Loucy (cell line): ENCODE measurements around the gene SCNN1A.
A peak's percentile ranks its signal among the peaks of the same experiment; 100 is the strongest.

ENCODE experiments used
- H2AFZ ChIP-seq: fragments of 200-600 bp; sonication (generic); 2 replicates; pipeline ENCODE4 v1.6.0; 2016; ENCODE audit warnings: antibody characterized with exemption, mild to moderate bottlenecking, low read length, moderate library complexity
- H3F3A ChIP-seq: fragments of 200-600 bp; 2 replicates; pipeline ENCODE4 v1.6.0; 2016; ENCODE audit warnings: antibody characterized with exemption, low read depth, mild to moderate bottlenecking
- H3K27me3 ChIP-seq: fragments of 200-600 bp; sonication (generic); 2 replicates; pipeline ENCODE4 v1.6.1; 2014; ENCODE audit warnings: low read length, mild to moderate bottlenecking; ENCODE audit not compliant: insufficient read depth, poor library complexity, severe bottlenecking
- H3K36me3 ChIP-seq: fragments of 200-600 bp; sonication (generic); 2 replicates; pipeline ENCODE4 v1.6.1; 2016; ENCODE audit warnings: low read length; ENCODE audit not compliant: insufficient read depth
- H3K4me1 ChIP-seq: fragments of 200-600 bp; sonication (generic); 2 replicates; pipeline ENCODE4 v1.5.1; 2014; ENCODE audit warnings: low read length, mild to moderate bottlenecking; ENCODE audit not compliant: insufficient read depth, poor library complexity, severe bottlenecking
- H3K4me2 ChIP-seq: fragments of 200-600 bp; sonication (generic); 2 replicates; pipeline ENCODE4 v1.6.0; 2014; ENCODE audit warnings: antibody characterized with exemption, low read length, low read depth, mild to moderate bottlenecking; ENCODE audit not compliant: poor library complexity, severe bottlenecking
- H3K4me3 ChIP-seq: fragments of 200-600 bp; sonication (generic); 2 replicates; pipeline ENCODE4 v1.5.1; 2014; ENCODE audit warnings: low read length, mild to moderate bottlenecking, mixed read lengths; ENCODE audit not compliant: poor library complexity, severe bottlenecking
- H3K79me2 ChIP-seq: fragments of 200-600 bp; sonication (generic); 2 replicates; pipeline ENCODE4 v1.6.1; 2014; ENCODE audit warnings: low read length; ENCODE audit not compliant: insufficient read depth
- H3K9ac ChIP-seq: fragments of 200-600 bp; sonication (generic); 2 replicates; pipeline ENCODE4 v1.6.0; 2014; ENCODE audit warnings: mild to moderate bottlenecking, low read depth, low read length, moderate library complexity; ENCODE audit not compliant: poor library complexity, severe bottlenecking
- H3K9me2 ChIP-seq: fragments of 200-600 bp; sonication (generic); replicated peaks from 2 replicates; pipeline ENCODE4 v1.6.1; 2016; ENCODE audit warnings: low read depth, low read length, mixed read lengths
- H3K9me3 ChIP-seq: fragments of 200-600 bp; sonication (generic); 2 replicates; pipeline ENCODE4 v1.6.1; 2014; ENCODE audit warnings: mild to moderate bottlenecking, antibody characterized with exemption, low read length, low read depth; ENCODE audit not compliant: insufficient read depth
- H4K20me1 ChIP-seq: fragments of 200-600 bp; sonication (generic); 2 replicates; pipeline ENCODE4 v1.6.0; 2014; ENCODE audit warnings: antibody characterized with exemption, low read length, mild to moderate bottlenecking; ENCODE audit not compliant: insufficient read depth, poor library complexity, severe bottlenecking
- EZH2phosphoT487 ChIP-seq: fragments of 200-600 bp; IDR thresholded peaks from 2 replicates; pipeline ENCODE4 v1.6.1; 2018; ENCODE audit warnings: antibody characterized with exemption, mild to moderate bottlenecking, moderate library complexity, borderline replicate concordance
- TF ChIP-seq, protein P1 (sequence below): fragments of 200-600 bp; sonication (generic); conservative IDR thresholded peaks from 2 replicates; pipeline ENCODE4 v1.5.1; 2014; ENCODE audit warnings: mild to moderate bottlenecking, antibody characterized with exemption, low read length

Gene SCNN1A

DNA sequence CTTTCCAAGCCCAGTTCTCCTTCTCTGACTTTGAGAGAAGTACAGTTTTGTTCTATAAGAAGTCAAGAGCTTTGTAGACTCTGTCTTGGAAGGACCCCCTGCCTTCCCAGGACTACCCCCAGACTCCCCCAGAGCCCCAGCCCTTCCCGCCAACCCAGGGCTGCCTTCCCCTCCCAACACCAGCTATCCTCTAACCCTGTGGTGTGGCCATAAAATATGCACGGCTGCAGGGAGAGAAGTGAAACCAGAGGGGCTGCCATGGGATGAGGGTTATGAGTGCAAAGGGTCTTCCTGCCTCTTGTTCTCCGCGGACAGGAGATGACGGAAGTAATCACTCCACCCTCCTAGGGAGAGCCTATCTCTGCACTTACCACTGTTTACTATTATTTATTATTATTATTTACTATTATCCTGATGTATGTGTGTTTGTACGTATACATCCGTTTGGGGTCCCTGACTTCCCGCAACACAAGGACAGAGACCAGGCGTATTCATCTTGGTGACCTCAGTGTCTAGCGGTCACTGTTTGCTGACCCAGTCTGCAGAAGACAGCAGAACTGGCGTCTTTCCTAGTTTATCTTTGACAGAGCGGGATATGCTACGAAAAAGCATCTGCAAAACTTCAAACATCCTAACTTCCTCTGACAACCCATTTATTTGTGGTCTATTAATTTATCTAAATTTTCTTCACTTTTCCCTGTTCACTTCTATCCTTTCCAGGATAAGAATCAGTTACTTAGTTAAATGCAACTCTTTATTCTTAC is 3.5 kb upstream of the SCNN1A start:
- Histone ChIP-seq H3K9me3 (no peaks in the 10 kb centered on the region), H3K9me2 (no peaks in the 10 kb centered on the region), H3K36me3 (no peaks in the 10 kb centered on the region), H3K4me2 (no peak overlapping the region), H3K79me2 (no peaks in the 10 kb centered on the region), H3K4me1 (peaks cover 17% of the 10 kb centered on the region), H3K9ac (no peak overlapping the region), H4K20me1 (no peaks in the 10 kb centered on the region), H3K4me3 (no peak overlapping the region), H2AFZ (no peak overlapping the region), H3K27me3 (no peaks in the 10 kb centered on the region), H3F3A (no peaks in the 10 kb centered on the region)
- TF ChIP-seq, protein P1, sequence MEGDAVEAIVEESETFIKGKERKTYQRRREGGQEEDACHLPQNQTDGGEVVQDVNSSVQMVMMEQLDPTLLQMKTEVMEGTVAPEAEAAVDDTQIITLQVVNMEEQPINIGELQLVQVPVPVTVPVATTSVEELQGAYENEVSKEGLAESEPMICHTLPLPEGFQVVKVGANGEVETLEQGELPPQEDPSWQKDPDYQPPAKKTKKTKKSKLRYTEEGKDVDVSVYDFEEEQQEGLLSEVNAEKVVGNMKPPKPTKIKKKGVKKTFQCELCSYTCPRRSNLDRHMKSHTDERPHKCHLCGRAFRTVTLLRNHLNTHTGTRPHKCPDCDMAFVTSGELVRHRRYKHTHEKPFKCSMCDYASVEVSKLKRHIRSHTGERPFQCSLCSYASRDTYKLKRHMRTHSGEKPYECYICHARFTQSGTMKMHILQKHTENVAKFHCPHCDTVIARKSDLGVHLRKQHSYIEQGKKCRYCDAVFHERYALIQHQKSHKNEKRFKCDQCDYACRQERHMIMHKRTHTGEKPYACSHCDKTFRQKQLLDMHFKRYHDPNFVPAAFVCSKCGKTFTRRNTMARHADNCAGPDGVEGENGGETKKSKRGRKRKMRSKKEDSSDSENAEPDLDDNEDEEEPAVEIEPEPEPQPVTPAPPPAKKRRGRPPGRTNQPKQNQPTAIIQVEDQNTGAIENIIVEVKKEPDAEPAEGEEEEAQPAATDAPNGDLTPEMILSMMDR, result no peak
- TF ChIP-seq EZH2phosphoT487, result no peak

DNA sequence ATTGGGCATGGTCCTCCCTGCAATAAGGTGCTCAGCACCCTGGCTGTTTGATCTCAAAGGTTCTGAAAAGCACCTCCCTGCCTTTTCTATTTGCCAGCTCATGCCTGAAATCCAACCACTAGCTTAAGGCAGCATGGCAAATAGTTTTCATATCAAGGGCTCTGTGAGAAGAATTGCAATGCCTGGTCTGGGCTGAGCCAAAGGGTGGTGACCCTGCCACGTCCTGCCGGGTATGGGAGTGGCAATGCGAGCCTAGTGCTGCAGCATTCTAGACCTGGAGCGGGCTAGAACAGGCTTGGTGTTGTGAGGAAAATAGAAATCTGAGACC is 2.3 kb upstream of the SCNN1A start:
- Histone ChIP-seq H4K20me1 (no peaks in the 10 kb centered on the region), H3K9me3 (no peaks in the 10 kb centered on the region), H3K9ac (no peak overlapping the region), H3K4me2 (no peak overlapping the region), H3K36me3 (no peaks in the 10 kb centered on the region), H3K4me3 (no peak overlapping the region), H3K9me2 (no peaks in the 10 kb centered on the region), H3K79me2 (no peaks in the 10 kb centered on the region), H2AFZ (no peak overlapping the region), H3K4me1 (peaks cover 26% of the 10 kb centered on the region), H3K27me3 (no peaks in the 10 kb centered on the region), H3F3A (no peaks in the 10 kb centered on the region)
- TF ChIP-seq, protein P1, result no peak
- TF ChIP-seq EZH2phosphoT487, result no peak

DNA sequence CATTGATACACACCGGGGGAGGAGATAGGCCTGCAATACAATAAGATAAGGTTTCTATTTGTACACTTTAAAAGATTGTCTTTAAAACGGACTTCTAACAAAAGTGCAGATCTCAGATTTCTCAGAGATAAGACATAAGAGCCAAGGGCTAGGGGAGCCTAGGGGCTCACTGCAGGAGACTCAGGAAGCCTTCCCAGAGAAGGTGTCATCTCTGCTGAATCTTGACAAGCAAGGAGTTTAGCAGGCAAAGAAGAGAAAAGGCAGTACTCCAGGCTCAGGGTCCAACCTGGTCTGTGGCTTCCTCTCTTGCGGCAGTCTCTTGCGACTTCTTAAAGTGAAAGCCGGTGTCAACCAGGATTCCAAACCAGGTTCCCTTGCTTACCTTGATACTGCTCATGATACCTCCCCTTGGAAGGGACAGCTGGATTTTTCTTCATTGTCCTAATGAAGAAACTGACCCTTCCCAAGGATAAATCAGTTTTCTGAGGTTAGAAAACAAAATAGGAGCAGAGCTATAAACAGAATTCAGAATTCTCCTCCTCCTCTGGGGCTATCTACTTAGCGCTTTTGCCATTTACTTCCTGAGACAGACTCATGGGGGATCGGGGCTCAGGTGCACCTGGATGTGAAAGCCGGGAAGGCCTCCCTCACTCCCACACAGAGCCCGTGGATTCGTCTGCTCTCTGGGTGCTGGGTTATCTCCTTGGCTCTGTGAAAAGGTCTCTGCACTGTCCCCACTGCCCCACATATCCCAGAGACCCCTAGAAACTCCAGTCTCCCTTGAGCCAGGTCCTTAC is 1.7 kb upstream of the SCNN1A start:
- TF ChIP-seq, protein P1, result no peak
- no peak for TF ChIP-seq EZH2phosphoT487
- H3K4me2 ChIP-seq, result no peak overlapping the region
- H3F3A ChIP-seq, result no peaks in the 10 kb centered on the region
- no peaks in the 10 kb centered on the region for H3K27me3 ChIP-seq
- no peak overlapping the region for H3K4me3 ChIP-seq
- no peaks in the 10 kb centered on the region for H4K20me1 ChIP-seq
- no peaks in the 10 kb centered on the region for H3K79me2 ChIP-seq
- peaks cover 32% of the 10 kb centered on the region for H3K4me1 ChIP-seq
- no peak overlapping the region for H2AFZ ChIP-seq
- H3K9me3 ChIP-seq, result no peaks in the 10 kb centered on the region
- H3K9me2 ChIP-seq, result no peaks in the 10 kb centered on the region
- peak overlapping the region; percentile 41 for H3K9ac ChIP-seq
- H3K36me3 ChIP-seq, result no peaks in the 10 kb centered on the region
